SKM-1 (cell line): ENCODE data around the gene TBX22.
"Not testable (repeated sequence)": the region's sequence is repeated elsewhere in the genome, so short reads cannot be mapped to it uniquely, and the experiment has no call there.

Experiments
- DNase-seq: peaks from one replicate; lab custom pipeline; 2025; ENCODE audit not compliant: unreplicated experiment; lab: John Stamatoyannopoulos, UW

The TBX22 gene

GRCh38 chrX:80014141-80014940, at the start of gene TBX22:
TSS of gene TBX22 (plus strand) at chrX:80014753. CDS start at chrX:80022270, 7,517 bp downstream.
- DNase-seq = no peak

GRCh38 chrX:79975605-79976004, 38.9 kb upstream of the TBX22 start:
- DNase-seq = no peak

GRCh38 chrX:80004458-80004857, 10.1 kb upstream of the TBX22 start:
- no peak for DNase-seq

- no peak for DNase-seq
Measured at GRCh38 chrX:80011522-80011921, 3.0 kb upstream of the TBX22 start.

- DNase-seq = no peak
Measured at GRCh38 chrX:80016182-80016581, 1.6 kb downstream of the TBX22 start.

GRCh38 chrX:80021621-80022020, 7.1 kb downstream of the TBX22 start:
- DNase-seq = no peak

GRCh38 chrX:80022363-80023031, 7.9 kb downstream of the TBX22 start:
- DNase-seq = no peak

- no peak for DNase-seq
Measured at GRCh38 chrX:80026116-80026515, 11.6 kb downstream of the TBX22 start.

GRCh38 chrX:80066156-80066555, 51.6 kb downstream of the TBX22 start:
- not testable (repeated sequence) for DNase-seq

GRCh38 chrX:80075625-80076024, 61.1 kb downstream of the TBX22 start:
- not testable (repeated sequence) for DNase-seq
